ENCODE measurements around the gene HSPA12B.

DNA sequence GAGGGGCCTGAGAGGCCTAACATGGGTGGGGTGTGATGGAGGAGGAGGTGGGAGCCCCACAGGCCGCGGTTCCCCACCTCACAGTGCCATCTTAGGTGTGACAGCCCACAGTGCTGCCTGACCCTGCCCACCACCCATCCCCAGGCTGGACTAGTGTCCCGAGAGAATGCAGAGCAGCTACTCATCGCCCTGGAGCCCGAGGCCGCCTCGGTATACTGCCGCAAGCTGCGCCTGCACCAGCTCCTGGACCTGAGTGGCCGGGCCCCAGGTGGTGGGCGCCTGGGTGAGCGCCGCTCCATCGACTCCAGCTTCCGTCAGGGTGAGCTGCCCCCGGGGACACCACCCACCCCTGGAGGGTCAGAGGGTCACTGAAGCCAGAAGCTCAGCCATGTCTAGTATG, 15.6 kb downstream of the HSPA12B start:
- TF ChIP-seq, protein P1, sequence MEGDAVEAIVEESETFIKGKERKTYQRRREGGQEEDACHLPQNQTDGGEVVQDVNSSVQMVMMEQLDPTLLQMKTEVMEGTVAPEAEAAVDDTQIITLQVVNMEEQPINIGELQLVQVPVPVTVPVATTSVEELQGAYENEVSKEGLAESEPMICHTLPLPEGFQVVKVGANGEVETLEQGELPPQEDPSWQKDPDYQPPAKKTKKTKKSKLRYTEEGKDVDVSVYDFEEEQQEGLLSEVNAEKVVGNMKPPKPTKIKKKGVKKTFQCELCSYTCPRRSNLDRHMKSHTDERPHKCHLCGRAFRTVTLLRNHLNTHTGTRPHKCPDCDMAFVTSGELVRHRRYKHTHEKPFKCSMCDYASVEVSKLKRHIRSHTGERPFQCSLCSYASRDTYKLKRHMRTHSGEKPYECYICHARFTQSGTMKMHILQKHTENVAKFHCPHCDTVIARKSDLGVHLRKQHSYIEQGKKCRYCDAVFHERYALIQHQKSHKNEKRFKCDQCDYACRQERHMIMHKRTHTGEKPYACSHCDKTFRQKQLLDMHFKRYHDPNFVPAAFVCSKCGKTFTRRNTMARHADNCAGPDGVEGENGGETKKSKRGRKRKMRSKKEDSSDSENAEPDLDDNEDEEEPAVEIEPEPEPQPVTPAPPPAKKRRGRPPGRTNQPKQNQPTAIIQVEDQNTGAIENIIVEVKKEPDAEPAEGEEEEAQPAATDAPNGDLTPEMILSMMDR (IDR thresholded peaks at IDR 0.05), result no peak
- TF ChIP-seq POLR2AphosphoS5 (IDR thresholded peaks at IDR 0.05) (no peak), POLR2A (IDR thresholded peaks at IDR 0.05) (no peak), EP300 (IDR thresholded peaks at IDR 0.05) (no peak)

All from upper lobe of left lung (tissue), 4 donors.